ENCODE results near the gene NLRP14. TPM values are rescaled to one million over a fixed set of nuclear protein-coding genes. Genes with fewer than 3 reads are reported as not detected.

NLRP14 gene
- total and polyA plus RNA-seq, 2 donors (not counting 1 experiment from before 2014, with no cell fraction given), result 0.04 to 0.07 TPM

DNA sequence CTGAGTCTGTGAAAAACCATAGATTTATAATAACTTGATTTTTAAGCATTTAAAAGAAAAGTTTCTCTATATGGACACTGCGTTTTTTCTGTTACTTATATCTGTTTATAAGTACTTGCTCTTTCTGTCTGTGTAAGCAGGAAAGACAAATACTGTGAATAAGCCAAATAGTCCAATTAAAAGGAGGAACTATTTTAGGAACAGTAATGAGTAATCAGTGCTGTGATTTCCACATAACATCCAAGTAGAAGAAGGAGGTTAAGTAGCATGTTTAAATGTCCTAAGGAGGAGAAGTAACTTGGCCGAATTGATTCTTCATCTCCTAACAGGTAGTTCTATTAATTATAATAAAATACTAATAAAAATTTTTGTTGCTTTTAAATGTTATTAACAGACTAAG, 40.9 kb upstream of the NLRP14 start:
- H3K4me3 Mint-ChIP-seq, result no peak overlapping the region

DNA sequence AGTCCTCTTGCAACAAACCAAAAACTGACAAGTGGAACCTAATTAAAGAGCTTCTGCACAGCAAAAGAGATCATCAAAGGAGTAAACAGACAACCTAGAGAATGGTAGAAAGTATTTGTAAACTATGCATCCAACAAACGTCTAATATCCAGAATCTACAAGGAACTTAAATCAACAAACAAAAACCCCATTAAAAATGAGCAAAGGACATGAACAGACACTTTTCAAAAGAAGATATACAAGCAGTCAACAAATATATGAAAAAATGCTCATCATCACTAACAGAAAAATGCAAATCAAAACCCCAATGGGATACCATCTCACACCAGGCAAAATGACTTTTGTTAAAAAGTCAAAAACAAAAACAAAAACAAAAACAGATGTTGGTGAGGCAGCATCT, 33.8 kb upstream of the NLRP14 start:
- Histone ChIP-seq H3K9me3 (ENCODE audit: control extremely low read depth in 1 of 3, control insufficient read depth in 2 of 3, insufficient read depth in 1 of 3, low read length in 2 of 3) (peaks cover 0 to 1% (median 0%) of the 10 kb centered on the region in 3 donors), H3K4me3 (ENCODE audit: control extremely low read depth in 1 of 5, extremely low read depth in 1 of 5, insufficient read depth in 1 of 5, low read depth in 2 of 5, low read length in 4 of 5) (no peak overlapping the region), H3K36me3 (replicated peaks in 1 of 2; ENCODE audit: control extremely low read depth in 1 of 2, control insufficient read depth in 1 of 2, extremely low read depth in 1 of 2, insufficient read depth in 2 of 2, low read length in 1 of 2) (no peaks in the 10 kb centered on the region), H3K27me3 (replicated peaks in 1 of 4; ENCODE audit: control extremely low read depth in 1 of 4, control insufficient read depth in 3 of 4, insufficient read depth in 4 of 4, low read length in 3 of 4) (no peaks in the 10 kb centered on the region), H3K9ac (ENCODE audit: low read length) (no peak overlapping the region), H4K20me1 (ENCODE audit: control insufficient read depth, insufficient read depth, low read length, poor library complexity, severe bottlenecking) (no peaks in the 10 kb centered on the region), H3K79me2 (ENCODE audit: control insufficient read depth, insufficient read depth, low read length) (no peaks in the 10 kb centered on the region), H2AFZ (ENCODE audit: insufficient read depth, low read depth, low read length, poor library complexity, severe bottlenecking) (no peak overlapping the region), H3K4me1 (ENCODE audit: control insufficient read depth in 2 of 2, insufficient read depth in 2 of 2, low read length in 2 of 2) (no peaks in the 10 kb centered on the region), H3K27ac (ENCODE audit: low read length in 2 of 2) (no peak overlapping the region), H3K4me2 (replicated peaks; ENCODE audit: low read depth, low read length, poor library complexity, severe bottlenecking) (no peak overlapping the region)
- POLR2A ChIA-PET, result no interaction called here
- CTCF ChIA-PET, result no interaction called here
- no peaks in the 10 kb centered on the region for H3K27me3 Mint-ChIP-seq
- H3K4me3 Mint-ChIP-seq, result no peak overlapping the region
- H3K27ac Mint-ChIP-seq, result no peak overlapping the region
- DNase-seq (no peak), ATAC-seq (ENCODE audit: low read depth) (no peak)
- TF ChIP-seq EZH2 (IDR thresholded peaks at IDR 0.05; ENCODE audit: borderline replicate concordance, insufficient read depth, low read depth, low read length, poor library complexity, severe bottlenecking), result no peak
- TF ChIP-seq, protein P1, sequence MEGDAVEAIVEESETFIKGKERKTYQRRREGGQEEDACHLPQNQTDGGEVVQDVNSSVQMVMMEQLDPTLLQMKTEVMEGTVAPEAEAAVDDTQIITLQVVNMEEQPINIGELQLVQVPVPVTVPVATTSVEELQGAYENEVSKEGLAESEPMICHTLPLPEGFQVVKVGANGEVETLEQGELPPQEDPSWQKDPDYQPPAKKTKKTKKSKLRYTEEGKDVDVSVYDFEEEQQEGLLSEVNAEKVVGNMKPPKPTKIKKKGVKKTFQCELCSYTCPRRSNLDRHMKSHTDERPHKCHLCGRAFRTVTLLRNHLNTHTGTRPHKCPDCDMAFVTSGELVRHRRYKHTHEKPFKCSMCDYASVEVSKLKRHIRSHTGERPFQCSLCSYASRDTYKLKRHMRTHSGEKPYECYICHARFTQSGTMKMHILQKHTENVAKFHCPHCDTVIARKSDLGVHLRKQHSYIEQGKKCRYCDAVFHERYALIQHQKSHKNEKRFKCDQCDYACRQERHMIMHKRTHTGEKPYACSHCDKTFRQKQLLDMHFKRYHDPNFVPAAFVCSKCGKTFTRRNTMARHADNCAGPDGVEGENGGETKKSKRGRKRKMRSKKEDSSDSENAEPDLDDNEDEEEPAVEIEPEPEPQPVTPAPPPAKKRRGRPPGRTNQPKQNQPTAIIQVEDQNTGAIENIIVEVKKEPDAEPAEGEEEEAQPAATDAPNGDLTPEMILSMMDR (IDR thresholded peaks at IDR 0.05), result no peak
- intact Hi-C loops (cut with micrococcal nuclease), result no loop called here
- 80% methylated on average over 1 of the region's 1 CpG for whole genome bisulfite sequencing (ENCODE audit: insufficient coverage)
- H3K4me1 Mint-ChIP-seq, result peaks cover 3% of the 10 kb centered on the region
- no peaks in the 10 kb centered on the region for H3K9me3 Mint-ChIP-seq (ENCODE audit: insufficient read depth)

More for the DNA sequence above, 40.9 kb upstream of the NLRP14 start:
- H3K27me3 ChIP-seq (replicated peaks in 1 of 4; ENCODE audit: control extremely low read depth in 1 of 4, control insufficient read depth in 3 of 4, insufficient read depth in 4 of 4, low read length in 3 of 4), result no peaks in the 10 kb centered on the region
- no peaks in the 10 kb centered on the region for H3K4me1 ChIP-seq (ENCODE audit: control insufficient read depth in 2 of 2, insufficient read depth in 2 of 2, low read length in 2 of 2)
- Mint-ChIP-seq H3K27ac (no peak overlapping the region), H3K4me1 (no peaks in the 10 kb centered on the region), H3K27me3 (no peaks in the 10 kb centered on the region), H3K9me3 (ENCODE audit: insufficient read depth) (no peaks in the 10 kb centered on the region)
- no peaks in the 10 kb centered on the region for H3K79me2 ChIP-seq (ENCODE audit: control insufficient read depth, insufficient read depth, low read length)
- H3K27ac ChIP-seq (ENCODE audit: low read length in 2 of 2), result no peak overlapping the region
- H3K36me3 ChIP-seq (replicated peaks in 1 of 2; ENCODE audit: control extremely low read depth in 1 of 2, control insufficient read depth in 1 of 2, extremely low read depth in 1 of 2, insufficient read depth in 2 of 2, low read length in 1 of 2), result no peaks in the 10 kb centered on the region
- ChIA-PET CTCF (no interaction called here), POLR2A (no interaction called here)
- H2AFZ ChIP-seq (ENCODE audit: insufficient read depth, low read depth, low read length, poor library complexity, severe bottlenecking), result no peak overlapping the region
- TF ChIP-seq, protein P1 (IDR thresholded peaks at IDR 0.05), result no peak
- no peak for TF ChIP-seq EZH2 (IDR thresholded peaks at IDR 0.05; ENCODE audit: borderline replicate concordance, insufficient read depth, low read depth, low read length, poor library complexity, severe bottlenecking)
- no peak overlapping the region for H3K9ac ChIP-seq (ENCODE audit: low read length)
- H3K4me3 ChIP-seq (ENCODE audit: control extremely low read depth in 1 of 5, extremely low read depth in 1 of 5, insufficient read depth in 1 of 5, low read depth in 2 of 5, low read length in 4 of 5), result no peak overlapping the region
- intact Hi-C loops (cut with micrococcal nuclease), result no loop called here
- WGBS (ENCODE audit: insufficient coverage), result no CpG with 5 or more reads among the region's 2 CpGs
- H3K4me2 ChIP-seq (replicated peaks; ENCODE audit: low read depth, low read length, poor library complexity, severe bottlenecking), result no peak overlapping the region
- DNase-seq (no peak), ATAC-seq (ENCODE audit: low read depth) (no peak)
- H4K20me1 ChIP-seq (ENCODE audit: control insufficient read depth, insufficient read depth, low read length, poor library complexity, severe bottlenecking), result no peaks in the 10 kb centered on the region
- peaks cover 0 to 1% (median 0%) of the 10 kb centered on the region in 3 donors for H3K9me3 ChIP-seq (ENCODE audit: control extremely low read depth in 1 of 3, control insufficient read depth in 2 of 3, insufficient read depth in 1 of 3, low read length in 2 of 3)

Data from B cell (primary cell).